Activated T-helper 1 cell treated with anti-CD3 and anti-CD28 coated beads, Interleukin-12 subunit alpha, Interleukin-12 subunit beta, Interleukin-2, Interleukin-4 antibody, amounts not matched to agents 30 ng/mL and 10 ng/mL and 1 ng/mL, durations not matched to agents 14 hours and 24 hours and 36 hours (primary cell): Measurements from ENCODE around the gene G6PC3. TPM values are rescaled to one million over a fixed set of nuclear protein-coding genes. Genes with fewer than 3 reads are reported as not detected.
"Not testable (repeated sequence)": the region's sequence is repeated elsewhere in the genome, so short reads cannot be mapped to it uniquely, and the experiment has no call there.

ENCODE experiments used
- DNase-seq: peaks from one replicate; pipeline ENCODE4 v3.0.0; 2021; ENCODE audit warnings: low spot score
- H3K27ac Mint-ChIP-seq: one replicate; pipeline ENCODE4 v1.8.0; 2021; ENCODE audit warnings: mild to moderate bottlenecking, mixed read lengths
- H3K27me3 Mint-ChIP-seq: one replicate; pipeline ENCODE4 v1.8.0; 2022; ENCODE audit warnings: mild to moderate bottlenecking, moderate library complexity, mixed read lengths; ENCODE audit not compliant: insufficient read depth
- H3K36me3 Mint-ChIP-seq: one replicate; pipeline ENCODE4 v1.8.0; 2021; ENCODE audit warnings: low read depth, mixed read lengths
- H3K4me1 Mint-ChIP-seq: one replicate; pipeline ENCODE4 v1.8.0; 2021; ENCODE audit warnings: low read depth, mixed read lengths
- H3K4me3 Mint-ChIP-seq: one replicate; pipeline ENCODE4 v1.8.0; 2021; ENCODE audit warnings: mild to moderate bottlenecking, moderate library complexity, mixed read lengths
- H3K9me3 Mint-ChIP-seq: one replicate; pipeline ENCODE4 v1.8.0; 2021; ENCODE audit warnings: mixed read lengths
- intact Hi-C: fragments of 100-400 bp; cut with micrococcal nuclease; formaldehyde crosslinking; loops from one replicate; pipeline ENCODE4 v1.15.1; 2024
- total RNA-seq: library from RNA; stranded (reverse); gene quantifications from 2 replicates; pipeline ENCODE4 v1.2.3, GENCODE V29; 2022

The G6PC3 gene
- total RNA-seq, result 33.5 and 34.9 TPM in 2 replicates

DNA sequence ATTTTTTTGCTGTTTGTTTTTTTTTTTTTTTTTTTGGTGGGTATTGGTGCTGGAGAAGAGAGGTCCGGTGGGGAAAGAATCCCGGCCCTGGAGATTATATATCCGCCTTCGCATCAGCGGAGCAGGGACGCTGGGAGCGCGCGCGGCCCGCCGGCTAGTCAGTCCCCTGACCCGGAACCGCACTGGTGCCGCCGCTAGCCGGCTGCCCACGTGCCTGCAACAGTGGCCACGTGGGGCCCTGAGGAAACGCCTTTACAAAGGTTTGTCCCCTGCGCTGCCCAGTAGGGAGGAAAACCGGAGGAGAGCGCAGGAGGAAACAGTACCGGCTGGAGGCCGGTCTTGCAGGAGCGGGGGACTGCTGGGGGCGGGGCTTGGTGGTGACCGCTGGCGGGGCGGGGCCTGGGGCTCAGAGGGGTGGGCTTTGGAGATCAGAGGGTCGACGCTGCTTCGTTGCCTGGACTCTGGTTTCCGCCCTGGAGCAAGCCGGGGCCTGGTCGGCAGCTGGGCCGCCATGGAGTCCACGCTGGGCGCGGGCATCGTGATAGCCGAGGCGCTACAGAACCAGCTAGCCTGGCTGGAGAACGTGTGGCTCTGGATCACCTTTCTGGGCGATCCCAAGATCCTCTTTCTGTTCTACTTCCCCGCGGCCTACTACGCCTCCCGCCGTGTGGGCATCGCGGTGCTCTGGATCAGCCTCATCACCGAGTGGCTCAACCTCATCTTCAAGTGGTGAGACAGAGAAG lies at the start of gene G6PC3:
TSS of gene G6PC3 (plus strand) at position 281 of the 743 bp plus-strand sequence. CDS start at position 512, 231 bp downstream.
- peaks cover 16% of the 10 kb centered on the region for H3K4me1 Mint-ChIP-seq

GRCh38 chr17:44021227-44021626 lies 49.3 kb upstream of the G6PC3 start:
- H3K4me1 Mint-ChIP-seq, H3K9me3 Mint-ChIP-seq, DNase-seq, H3K27ac Mint-ChIP-seq, H3K4me3 Mint-ChIP-seq, H3K27me3 Mint-ChIP-seq, H3K36me3 Mint-ChIP-seq, intact Hi-C loops: not testable (repeated sequence)

More for the DNA sequence above, at the start of gene G6PC3:
- Mint-ChIP-seq H3K27ac (peak within 1 kb of the TSS; percentile 99), H3K27me3 (no peaks in the 10 kb centered on the region), H3K36me3 (peaks cover 8% of the 10 kb centered on the region), H3K9me3 (no peaks in the 10 kb centered on the region), H3K4me3 (peak within 1 kb of the TSS; percentile 98)
- DNase-seq, result peak; percentile 78
- intact Hi-C loops, result loop anchor here (1.0 to 2.0 kb wide), 7 partner anchors 17 to 275 kb away; partner anchors contain the start of genes GRN, HDAC5, TMEM101 and TMUB2

DNA sequence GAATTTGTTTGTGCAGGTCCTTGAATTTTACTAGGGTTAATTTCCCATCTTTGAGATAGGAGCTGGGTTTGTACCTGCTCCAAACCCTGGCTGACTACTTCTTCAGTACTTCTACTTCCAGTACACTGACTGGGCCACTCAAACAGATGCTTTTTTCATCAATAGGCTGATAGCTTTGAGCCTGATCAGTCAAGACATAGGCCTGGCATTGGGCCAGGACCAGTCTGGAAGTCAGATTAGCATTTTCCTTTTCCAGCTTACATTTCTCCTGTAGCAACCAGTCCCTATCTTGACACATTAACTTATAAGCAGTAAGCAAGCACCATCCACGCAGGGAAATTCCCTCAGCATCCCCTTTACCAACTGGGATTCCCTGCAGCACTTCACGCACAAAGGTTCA lies 48.3 kb upstream of the G6PC3 start:
- Mint-ChIP-seq H3K4me3 (no peak overlapping the region), H3K4me1 (no peaks in the 10 kb centered on the region), H3K9me3 (no peaks in the 10 kb centered on the region), H3K27me3 (no peaks in the 10 kb centered on the region), H3K27ac (no peak overlapping the region), H3K36me3 (peaks cover 10% of the 10 kb centered on the region)
- DNase-seq, result no peak
- intact Hi-C loops, result no loop called here

DNA sequence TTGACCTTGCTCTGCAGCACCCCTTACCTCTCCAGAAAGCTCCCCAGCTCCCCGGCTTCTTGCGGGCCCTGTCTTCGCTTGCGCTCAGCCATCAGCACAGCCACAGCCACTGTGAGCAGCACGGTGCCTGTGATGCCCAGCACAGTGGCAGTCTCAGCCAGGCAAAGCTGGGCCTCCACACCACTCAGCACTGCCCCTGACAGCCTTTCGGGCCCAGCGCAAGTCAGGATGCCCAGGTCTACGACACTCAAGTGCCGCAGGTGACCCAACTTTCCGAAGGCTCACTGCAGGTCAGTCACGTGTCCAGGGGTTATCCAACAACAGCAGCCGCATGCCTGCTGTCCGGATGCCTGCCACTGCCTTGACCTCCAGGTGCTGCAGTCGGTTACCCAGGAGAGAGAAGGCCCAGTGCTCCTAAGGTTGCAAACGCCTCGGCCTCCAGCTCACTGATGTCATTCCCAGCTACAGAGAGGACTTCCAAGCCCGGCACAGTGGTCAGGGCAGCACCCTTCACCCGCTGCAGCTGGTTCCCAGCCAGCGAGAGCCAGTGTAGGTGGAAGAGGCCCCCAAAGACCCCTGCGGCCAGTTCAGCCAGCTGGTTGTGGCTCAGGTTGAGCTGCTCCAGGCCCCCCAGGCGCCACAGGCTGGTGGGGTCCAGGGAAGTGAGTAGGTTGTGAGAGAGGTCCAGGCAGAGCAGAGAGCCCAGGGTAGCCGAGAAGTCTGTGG lies 46.8 kb upstream of the G6PC3 start:
- Mint-ChIP-seq H3K27ac (no peak overlapping the region), H3K9me3 (no peaks in the 10 kb centered on the region), H3K27me3 (no peaks in the 10 kb centered on the region), H3K36me3 (peaks cover 10% of the 10 kb centered on the region), H3K4me1 (no peaks in the 10 kb centered on the region), H3K4me3 (no peak overlapping the region)
- intact Hi-C loops, result no loop called here
- no peak for DNase-seq

GRCh38 chr17:44024271-44024663 lies 46.3 kb upstream of the G6PC3 start:
- no peaks in the 10 kb centered on the region for H3K27me3 Mint-ChIP-seq
- no peaks in the 10 kb centered on the region for H3K9me3 Mint-ChIP-seq
- peaks cover 5% of the 10 kb centered on the region for H3K4me1 Mint-ChIP-seq
- peaks cover 13% of the 10 kb centered on the region for H3K36me3 Mint-ChIP-seq
- intact Hi-C loops, result no loop called here
- no peak for DNase-seq
- H3K4me3 Mint-ChIP-seq, result no peak overlapping the region
- H3K27ac Mint-ChIP-seq, result no peak overlapping the region

DNA sequence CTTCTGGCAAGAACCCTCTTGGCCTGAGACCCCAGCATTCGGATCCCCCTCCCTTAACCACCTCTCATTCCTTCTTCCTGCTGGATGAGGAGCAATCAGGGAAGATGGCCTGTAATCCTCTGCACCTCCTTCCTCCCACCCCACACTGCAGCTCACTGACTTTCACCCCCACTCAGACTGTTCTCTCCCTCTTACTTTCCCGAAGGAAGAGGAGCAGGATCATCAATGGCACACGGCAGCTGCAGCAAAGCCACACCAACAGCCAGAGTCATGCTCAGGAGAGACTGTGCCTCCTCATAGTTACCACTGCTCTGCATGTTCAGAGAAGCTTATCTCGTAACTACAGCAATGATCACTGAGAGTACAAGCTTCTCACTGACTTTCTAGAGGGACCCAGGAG lies 45.7 kb upstream of the G6PC3 start:
- no peak overlapping the region for H3K27ac Mint-ChIP-seq
- no peak overlapping the region for H3K4me3 Mint-ChIP-seq
- H3K4me1 Mint-ChIP-seq, result peaks cover 11% of the 10 kb centered on the region
- no peak for DNase-seq
- peaks cover 16% of the 10 kb centered on the region for H3K36me3 Mint-ChIP-seq
- H3K9me3 Mint-ChIP-seq, result no peaks in the 10 kb centered on the region
- intact Hi-C loops, result no loop called here
- H3K27me3 Mint-ChIP-seq, result no peaks in the 10 kb centered on the region

DNA sequence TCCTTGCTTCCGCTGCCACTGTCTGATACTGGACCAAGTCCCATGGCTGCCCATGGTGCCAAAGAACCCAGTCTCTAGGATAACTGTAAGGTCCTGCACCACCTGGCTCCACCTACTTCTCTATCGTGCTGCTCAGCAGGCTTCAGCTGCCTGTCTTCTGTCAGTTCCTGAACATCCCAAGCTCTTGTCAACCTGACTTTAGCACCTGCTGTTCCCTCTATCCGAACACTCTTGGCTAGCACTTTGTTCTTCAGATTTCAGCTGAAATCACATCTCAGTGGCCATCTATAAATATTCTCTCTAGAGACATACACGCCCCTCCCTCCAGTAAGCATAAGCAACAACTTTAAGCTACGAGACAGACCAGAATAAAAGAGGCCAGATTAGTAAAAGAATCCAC lies 40.8 kb upstream of the G6PC3 start:
- intact Hi-C loops, result no loop called here
- Mint-ChIP-seq H3K27ac (no peak overlapping the region), H3K36me3 (peaks cover 30% of the 10 kb centered on the region), H3K9me3 (no peaks in the 10 kb centered on the region), H3K4me1 (peaks cover 20% of the 10 kb centered on the region), H3K27me3 (no peaks in the 10 kb centered on the region), H3K4me3 (no peak overlapping the region)
- no peak for DNase-seq

DNA sequence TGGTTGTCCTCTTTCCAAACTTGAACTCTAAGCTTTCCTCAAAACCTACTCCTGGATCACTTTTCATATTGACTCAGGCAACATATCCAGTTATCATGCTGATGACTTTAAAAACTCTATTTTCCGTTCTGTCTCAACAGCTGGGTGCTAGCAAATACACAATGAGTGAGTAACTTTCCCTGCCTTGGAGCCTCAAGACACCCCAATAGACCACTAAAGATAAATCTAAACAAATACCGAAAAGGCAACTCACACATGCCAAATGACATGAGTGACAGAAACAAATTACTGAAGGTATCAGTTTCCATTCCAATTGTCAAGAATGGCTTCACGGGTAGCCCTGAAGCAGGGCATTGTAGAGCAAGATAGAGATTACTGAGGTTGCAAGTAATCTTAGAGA lies 40.1 kb upstream of the G6PC3 start:
- no peak overlapping the region for H3K27ac Mint-ChIP-seq
- DNase-seq, result no peak
- no peak overlapping the region for H3K4me3 Mint-ChIP-seq
- peaks cover 31% of the 10 kb centered on the region for H3K36me3 Mint-ChIP-seq
- no peaks in the 10 kb centered on the region for H3K9me3 Mint-ChIP-seq
- H3K27me3 Mint-ChIP-seq, result no peaks in the 10 kb centered on the region
- peaks cover 20% of the 10 kb centered on the region for H3K4me1 Mint-ChIP-seq
- intact Hi-C loops, result no loop called here

DNA sequence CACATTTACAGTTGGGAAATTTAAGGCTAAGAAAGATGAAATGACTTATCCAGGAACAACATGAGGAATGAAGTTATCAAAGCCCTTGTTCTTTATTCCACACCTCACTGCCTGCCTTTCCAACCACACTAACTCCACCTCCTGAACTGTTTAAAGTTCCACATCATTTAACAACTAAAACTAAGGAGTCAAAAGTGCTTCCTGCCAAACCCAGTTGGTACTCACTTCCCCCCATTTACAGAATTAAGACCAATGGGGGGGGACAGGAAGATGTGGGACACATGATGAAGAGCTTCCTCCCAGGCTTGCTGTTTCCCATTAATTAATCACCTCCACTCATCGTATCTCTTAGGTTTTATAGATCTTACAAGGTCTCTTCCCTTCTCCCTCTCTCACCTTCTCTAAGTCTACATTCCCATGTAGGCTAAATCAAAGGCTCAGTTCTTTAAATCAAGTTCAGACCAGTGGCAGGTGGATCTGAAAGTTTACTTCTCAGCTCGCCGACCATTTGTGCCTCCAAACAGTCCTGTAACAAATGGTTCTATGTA lies 36.6 kb upstream of the G6PC3 start:
- H3K4me3 Mint-ChIP-seq, result no peak overlapping the region
- peaks cover 39% of the 10 kb centered on the region for H3K36me3 Mint-ChIP-seq
- H3K4me1 Mint-ChIP-seq, result peaks cover 18% of the 10 kb centered on the region
- no peaks in the 10 kb centered on the region for H3K27me3 Mint-ChIP-seq
- intact Hi-C loops, result no loop called here
- H3K9me3 Mint-ChIP-seq, result no peaks in the 10 kb centered on the region
- no peak for DNase-seq
- peak overlapping the region; percentile 74 for H3K27ac Mint-ChIP-seq

- intact Hi-C loops, H3K27me3 Mint-ChIP-seq, H3K4me3 Mint-ChIP-seq, DNase-seq, H3K27ac Mint-ChIP-seq, H3K9me3 Mint-ChIP-seq: not testable (repeated sequence)
- Mint-ChIP-seq H3K4me1 (peaks cover 13% of the 10 kb centered on the region), H3K36me3 (peaks cover 35% of the 10 kb centered on the region)
Measured at GRCh38 chr17:44034688-44035087, 35.8 kb upstream of the G6PC3 start.

GRCh38 chr17:44037471-44037870 lies 33.1 kb upstream of the G6PC3 start:
- no peaks in the 10 kb centered on the region for H3K9me3 Mint-ChIP-seq
- intact Hi-C loops, result no loop called here
- H3K36me3 Mint-ChIP-seq, result peaks cover 37% of the 10 kb centered on the region
- H3K4me3 Mint-ChIP-seq, result no peak overlapping the region
- no peak overlapping the region for H3K27ac Mint-ChIP-seq
- DNase-seq, result no peak
- H3K4me1 Mint-ChIP-seq, result peaks cover 29% of the 10 kb centered on the region
- no peaks in the 10 kb centered on the region for H3K27me3 Mint-ChIP-seq

DNA sequence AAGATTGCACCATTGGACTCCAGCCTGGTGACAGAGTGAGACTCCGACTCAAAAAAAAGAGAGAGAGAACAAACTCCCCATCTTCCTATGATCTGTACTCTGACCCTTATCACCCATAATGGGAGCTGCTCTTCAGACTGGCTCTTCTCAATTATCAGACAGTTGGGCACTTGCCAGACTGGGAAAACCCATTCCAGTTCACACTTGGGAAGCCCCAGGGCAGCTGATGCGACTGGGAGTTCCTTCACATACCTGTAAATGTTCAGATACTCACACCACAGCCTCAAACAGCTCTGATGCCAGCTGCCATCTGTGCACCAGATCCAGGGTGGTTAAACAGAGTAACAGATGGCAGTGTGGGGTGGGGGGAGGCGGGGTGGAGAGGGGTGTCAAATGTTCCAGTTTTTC lies 31.9 kb upstream of the G6PC3 start:
- Mint-ChIP-seq H3K27ac (no peak overlapping the region), H3K27me3 (no peaks in the 10 kb centered on the region), H3K36me3 (peaks cover 32% of the 10 kb centered on the region), H3K4me3 (no peak overlapping the region), H3K9me3 (no peaks in the 10 kb centered on the region), H3K4me1 (peaks cover 28% of the 10 kb centered on the region)
- intact Hi-C loops, result no loop called here
- DNase-seq, result no peak
